22Rv1 (cell line): ENCODE results near the gene BTBD9.

ENCODE experiments used
- H3K27ac ChIP-seq: fragments of 450-650 bp; 2 replicates; pipeline ENCODE4 v1.5.1; 2017
- CTCF ChIP-seq: fragments of 450-650 bp; IDR thresholded peaks from 2 replicates; pipeline ENCODE4 v1.5.1; 2017; ENCODE audit warnings: mild to moderate bottlenecking
- ZFX ChIP-seq: fragments of 450-650 bp; IDR thresholded peaks from 2 replicates; pipeline ENCODE4 v1.6.1; 2017; ENCODE audit warnings: antibody characterized with exemption, borderline replicate concordance

Gene BTBD9

DNA sequence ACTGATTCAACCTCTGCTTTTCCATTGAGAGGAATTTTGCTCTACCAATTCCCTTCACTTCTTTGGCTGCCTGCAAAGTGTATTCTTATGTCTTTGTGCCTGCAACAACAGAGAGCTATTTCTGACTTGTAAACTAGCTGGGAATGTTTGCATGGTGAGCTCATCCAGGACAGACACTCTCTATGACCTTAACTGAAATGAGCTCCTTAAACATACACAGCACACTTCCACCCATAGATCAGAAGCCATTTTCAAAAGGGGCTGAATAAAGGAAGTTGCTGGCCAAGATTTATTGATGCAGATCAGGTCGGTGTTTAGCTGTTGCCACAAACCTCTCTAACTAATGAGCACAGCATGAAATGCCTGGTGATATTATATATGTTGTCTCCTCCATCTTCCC, 377.7 kb downstream of the BTBD9 start:
- no peak for TF ChIP-seq CTCF
- TF ChIP-seq ZFX, result no peak
- H3K27ac ChIP-seq, result peak overlapping the region; percentile 34

DNA sequence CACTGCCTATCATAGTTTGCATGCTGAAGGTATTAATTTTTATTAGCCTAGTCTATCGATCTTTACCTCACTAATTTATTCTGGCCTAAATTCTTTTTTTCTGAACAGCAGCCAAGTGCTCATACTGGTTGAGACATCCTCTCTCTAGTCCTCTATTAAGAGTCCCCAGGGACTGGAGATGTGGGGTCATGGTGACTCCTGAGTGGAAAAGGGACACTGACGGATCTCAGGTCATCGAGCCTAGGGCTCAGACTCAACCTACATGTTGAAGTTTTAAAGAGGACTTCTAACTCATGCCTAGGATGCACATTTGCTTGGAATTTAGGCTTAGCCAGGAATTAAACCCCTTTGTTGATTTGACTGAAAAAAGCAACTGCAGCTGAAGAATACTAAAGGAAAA, 378.1 kb downstream of the BTBD9 start:
- TF ChIP-seq CTCF (no peak), ZFX (no peak)
- H3K27ac ChIP-seq, result peak overlapping the region; percentile 34

DNA sequence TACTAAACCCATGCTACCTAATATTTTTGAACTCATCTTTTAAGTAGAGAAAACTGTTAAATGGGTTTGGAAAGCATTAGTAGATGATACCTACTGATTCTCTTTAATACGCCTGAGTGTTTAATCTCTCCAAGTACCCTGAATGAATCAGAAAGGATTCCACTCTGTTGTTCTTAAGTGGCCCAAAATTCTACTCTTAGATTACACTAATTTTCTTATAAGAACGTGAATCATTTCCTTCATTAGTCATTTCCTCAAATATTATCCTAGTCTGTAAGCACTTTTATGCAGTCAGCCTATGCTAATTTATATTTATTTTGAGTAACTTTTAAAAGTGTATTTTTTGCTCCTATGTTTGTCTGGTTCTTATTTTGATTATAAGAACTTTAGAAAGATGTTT, 380.0 kb downstream of the BTBD9 start:
- TF ChIP-seq CTCF (no peak), ZFX (no peak)
- H3K27ac ChIP-seq, result no peak overlapping the region

- no peak for TF ChIP-seq CTCF
Measured at GRCh38 chr6:38248500-38249234, 391.1 kb downstream of the BTBD9 start.

GRCh38 chr6:38245295-38245694, 394.4 kb downstream of the BTBD9 start:
- TF ChIP-seq CTCF (no peak), ZFX (no peak)
- H3K27ac ChIP-seq, result no peak overlapping the region

More at GRCh38 chr6:38248500-38249234, 391.1 kb downstream of the BTBD9 start:
- H3K27ac ChIP-seq, result no peak overlapping the region

GRCh38 chr6:38244869-38245268, 394.9 kb downstream of the BTBD9 start:
- H3K27ac ChIP-seq, result no peak overlapping the region
- TF ChIP-seq CTCF (no peak), ZFX (no peak)

- no peak for TF ChIP-seq CTCF
- H3K27ac ChIP-seq, result no peak overlapping the region
Measured at GRCh38 chr6:38241200-38241871, 398.4 kb downstream of the BTBD9 start.
